GM19452 (cell line): ENCODE measurements around the gene TIE1.

ENCODE experiments used
- ATAC-seq: cut with Tn5 transposase; IDR thresholded peaks from one replicate; pipeline ENCODE4 v1.9.1; 2021; ENCODE audit not compliant: unreplicated experiment

The TIE1 gene

GRCh38 chr1:43334453-43335205 is 33.8 kb downstream of the TIE1 start:
- no peak for ATAC-seq

- no peak for ATAC-seq
Observed at GRCh38 chr1:43337588-43337987, 36.8 kb downstream of the TIE1 start, which contains the start of gene MPL. Gene MPL (plus strand): TSS chr1:43337818. CDS start chr1:43337849, 31 bp downstream.

- no peak for ATAC-seq
Observed at GRCh38 chr1:43338001-43338400, 37.2 kb downstream of the TIE1 start.

- no peak for ATAC-seq
Observed at GRCh38 chr1:43339584-43340232, 38.9 kb downstream of the TIE1 start.

GRCh38 chr1:43340559-43340958 is 39.8 kb downstream of the TIE1 start:
- no peak for ATAC-seq

- ATAC-seq = no peak
Observed at GRCh38 chr1:43344267-43344850, 43.6 kb downstream of the TIE1 start.

GRCh38 chr1:43345120-43345519 is 44.3 kb downstream of the TIE1 start:
- no peak for ATAC-seq

- no peak for ATAC-seq
Observed at GRCh38 chr1:43346636-43347035, 45.9 kb downstream of the TIE1 start.

GRCh38 chr1:43348343-43348808 is 47.6 kb downstream of the TIE1 start:
- no peak for ATAC-seq

- no peak for ATAC-seq
Observed at GRCh38 chr1:43348809-43349593, 48.2 kb downstream of the TIE1 start.

- no peak for ATAC-seq
Observed at GRCh38 chr1:43349594-43350306, 49.0 kb downstream of the TIE1 start.

GRCh38 chr1:43350976-43351375 is 50.2 kb downstream of the TIE1 start:
- no peak for ATAC-seq

GRCh38 chr1:43351421-43352350 is 50.9 kb downstream of the TIE1 start:
- no peak for ATAC-seq

- ATAC-seq = no peak
Observed at GRCh38 chr1:43352351-43352705, 51.5 kb downstream of the TIE1 start.

- ATAC-seq = no peak
Observed at GRCh38 chr1:43352881-43353280, 52.1 kb downstream of the TIE1 start.

- no peak for ATAC-seq
Observed at GRCh38 chr1:43354471-43354870, 53.7 kb downstream of the TIE1 start.

- no peak for ATAC-seq
Observed at GRCh38 chr1:43354936-43355335, 54.2 kb downstream of the TIE1 start.

GRCh38 chr1:43357251-43357650 is 56.5 kb downstream of the TIE1 start:
- no peak for ATAC-seq

- no peak for ATAC-seq
Observed at GRCh38 chr1:43358121-43358745, 57.5 kb downstream of the TIE1 start.
